Neutrophil (primary cell): ENCODE data around the gene MINK1.

Experiments used
- H3K27ac ChIP-seq: fragments of 200-600 bp; sonication (generic); 2 replicates; pipeline ENCODE4 v1.5.1; 2016; ENCODE audit warnings: mild to moderate bottlenecking, moderate library complexity
- H3K27me3 ChIP-seq: fragments of 200-600 bp; sonication (generic); 2 replicates; pipeline ENCODE4 v1.6.0; 2016; ENCODE audit warnings: mild to moderate bottlenecking
- H3K36me3 ChIP-seq: fragments of 200-600 bp; sonication (generic); 2 replicates; pipeline ENCODE4 v1.5.1; 2017
- H3K4me1 ChIP-seq, 2 experiments: fragments of 200-600 bp in 1 of 2; sonication (generic) in 1 of 2; 1 replicate in 1 of 2; 2 replicates in 1 of 2; pipeline versions ENCODE4 v1.5.1 to v1.6.1; 2013 to 2016; ENCODE audit warnings: low read depth in 1 of 2, low read length in 1 of 2, mild to moderate bottlenecking in 1 of 2, moderate library complexity in 1 of 2; ENCODE audit not compliant: control insufficient read depth in 1 of 2, insufficient read depth in 1 of 2
- H3K4me3 ChIP-seq, 2 experiments: fragments of 200-600 bp in 1 of 2; sonication (generic) in 1 of 2; 1 replicate in 1 of 2; 2 replicates in 1 of 2; pipeline ENCODE4 v1.5.1; 2013 to 2016; ENCODE audit warnings: low read depth in 1 of 2, low read length in 1 of 2, mild to moderate bottlenecking in 1 of 2, moderate library complexity in 1 of 2
- H3K9me3 ChIP-seq: fragments of 200-600 bp; sonication (generic); 2 replicates; pipeline ENCODE4 v1.5.1; 2016
- CTCF ChIP-seq: fragments of 200-600 bp; sonication (generic); IDR thresholded peaks from 2 replicates; pipeline ENCODE4 v1.5.1; 2016; ENCODE audit warnings: antibody characterized with exemption

Gene MINK1

GRCh38 chr17:4893272-4893671, 60.1 kb downstream of the MINK1 start:
- Histone ChIP-seq H3K4me3 (no peak overlapping the region), H3K4me1 (no peaks in the 10 kb centered on the region), H3K36me3 (peaks cover 88% of the 10 kb centered on the region), H3K27ac (no peak overlapping the region), H3K27me3 (peaks cover under 1% of the 10 kb centered on the region), H3K9me3 (no peaks in the 10 kb centered on the region)
- TF ChIP-seq CTCF: no peak

DNA sequence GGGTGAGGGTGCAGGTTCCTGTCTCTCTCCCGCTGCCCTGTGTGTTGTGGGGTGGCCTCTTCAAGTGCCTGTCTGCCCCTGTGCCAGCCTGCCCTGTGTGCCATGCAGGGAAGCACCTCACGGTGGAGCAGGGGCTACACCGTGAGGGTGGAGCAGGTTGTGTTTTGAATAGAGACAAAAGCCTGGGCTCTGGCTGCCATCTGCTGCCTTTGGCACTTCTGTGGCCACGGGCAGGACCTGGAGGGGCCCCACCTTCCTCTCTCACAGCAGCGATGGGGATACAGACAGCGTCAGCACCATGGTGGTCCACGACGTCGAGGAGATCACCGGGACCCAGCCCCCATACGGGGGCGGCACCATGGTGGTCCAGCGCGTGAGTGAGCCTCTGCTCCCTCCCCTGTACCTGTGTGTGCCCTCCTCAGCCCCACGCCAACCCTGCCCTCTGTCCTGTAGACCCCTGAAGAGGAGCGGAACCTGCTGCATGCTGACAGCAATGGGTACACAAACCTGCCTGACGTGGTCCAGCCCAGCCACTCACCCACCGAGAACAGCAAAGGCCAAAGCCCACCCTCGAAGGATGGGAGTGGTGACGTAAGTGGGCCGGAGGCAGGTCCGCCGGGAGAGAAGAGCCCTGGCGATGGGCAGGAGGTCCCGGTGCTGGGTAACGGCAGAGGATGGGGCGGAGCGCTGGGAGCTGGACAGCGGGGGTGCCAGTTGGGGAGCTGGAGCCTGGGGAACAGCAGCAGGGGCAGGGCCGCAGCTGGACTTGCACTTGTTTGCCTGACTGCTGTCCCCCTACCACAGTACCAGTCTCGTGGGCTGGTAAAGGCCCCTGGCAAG, 60.8 kb downstream of the MINK1 start:
- Histone ChIP-seq H3K4me3 (no peak overlapping the region), H3K36me3 (peaks cover 87% of the 10 kb centered on the region), H3K9me3 (no peaks in the 10 kb centered on the region), H3K27ac (no peak overlapping the region), H3K27me3 (peaks cover 8% of the 10 kb centered on the region), H3K4me1 (peaks cover 2 to 5% of the 10 kb centered on the region in 2 experiments)
- no peak for TF ChIP-seq CTCF

- H3K27ac ChIP-seq: no peak overlapping the region
- H3K36me3 ChIP-seq: peaks cover 77% of the 10 kb centered on the region
- peaks cover 16% of the 10 kb centered on the region for H3K27me3 ChIP-seq
- H3K4me3 ChIP-seq: no peak overlapping the region
- H3K9me3 ChIP-seq: no peaks in the 10 kb centered on the region
- H3K4me1 ChIP-seq: peaks cover 10 to 13% of the 10 kb centered on the region in 2 experiments
- TF ChIP-seq CTCF: no peak
Measured at GRCh38 chr17:4895121-4895520, 62.0 kb downstream of the MINK1 start.

- peaks cover 23% of the 10 kb centered on the region for H3K27me3 ChIP-seq
- peak; percentile 23 for TF ChIP-seq CTCF
- H3K4me1 ChIP-seq: peaks cover 17 to 20% of the 10 kb centered on the region in 2 experiments
- H3K9me3 ChIP-seq: no peaks in the 10 kb centered on the region
- peaks cover 70% of the 10 kb centered on the region for H3K36me3 ChIP-seq
- no peak overlapping the region for H3K4me3 ChIP-seq
- H3K27ac ChIP-seq: no peak overlapping the region
Measured at GRCh38 chr17:4895657-4896331, 62.7 kb downstream of the MINK1 start.

GRCh38 chr17:4896332-4897197, 63.4 kb downstream of the MINK1 start:
- Histone ChIP-seq H3K4me3 (no peak overlapping the region), H3K36me3 (peaks cover 62% of the 10 kb centered on the region), H3K9me3 (no peaks in the 10 kb centered on the region), H3K4me1 (peaks cover 24 to 28% of the 10 kb centered on the region in 2 experiments), H3K27ac (no peak overlapping the region), H3K27me3 (peaks cover 30% of the 10 kb centered on the region)
- TF ChIP-seq CTCF: no peak
